VCaP (cell line): ENCODE results near the gene EBLN2.

ENCODE experiments used
- H3K27ac ChIP-seq: fragments of 450-650 bp; 2 replicates; pipeline ENCODE4 v1.5.1; 2017
- TF ChIP-seq, protein P1 (sequence below): fragments of 450-650 bp; conservative IDR thresholded peaks from 2 replicates; pipeline ENCODE4 v1.5.1; 2017; ENCODE audit warnings: mild to moderate bottlenecking, moderate library complexity

EBLN2 gene

DNA sequence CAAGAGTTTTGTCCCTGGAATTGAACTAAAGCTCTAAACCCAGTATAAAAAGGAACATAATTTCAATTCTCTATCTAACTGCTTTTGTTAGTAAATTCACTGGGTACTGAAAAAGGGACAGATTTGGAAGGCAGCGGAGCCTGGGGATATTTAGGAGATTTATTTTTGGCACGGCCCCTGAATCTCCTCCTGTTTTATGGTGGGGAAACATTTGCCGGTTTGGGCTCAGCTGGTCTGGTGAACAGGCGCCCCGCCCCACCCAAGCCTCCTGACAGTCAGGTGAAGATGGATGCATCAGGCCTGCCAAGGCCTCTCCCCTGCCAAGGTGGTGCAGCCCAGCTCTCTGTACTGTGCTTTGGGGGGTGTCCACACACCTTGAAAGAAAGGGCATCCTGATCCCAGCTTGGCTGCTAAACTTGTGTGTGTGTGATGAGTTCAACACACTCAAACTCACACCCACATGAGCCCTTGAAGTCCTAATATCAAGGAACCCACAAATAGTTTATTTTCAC lies 46.3 kb downstream of the EBLN2 start:
- TF ChIP-seq, protein P1, sequence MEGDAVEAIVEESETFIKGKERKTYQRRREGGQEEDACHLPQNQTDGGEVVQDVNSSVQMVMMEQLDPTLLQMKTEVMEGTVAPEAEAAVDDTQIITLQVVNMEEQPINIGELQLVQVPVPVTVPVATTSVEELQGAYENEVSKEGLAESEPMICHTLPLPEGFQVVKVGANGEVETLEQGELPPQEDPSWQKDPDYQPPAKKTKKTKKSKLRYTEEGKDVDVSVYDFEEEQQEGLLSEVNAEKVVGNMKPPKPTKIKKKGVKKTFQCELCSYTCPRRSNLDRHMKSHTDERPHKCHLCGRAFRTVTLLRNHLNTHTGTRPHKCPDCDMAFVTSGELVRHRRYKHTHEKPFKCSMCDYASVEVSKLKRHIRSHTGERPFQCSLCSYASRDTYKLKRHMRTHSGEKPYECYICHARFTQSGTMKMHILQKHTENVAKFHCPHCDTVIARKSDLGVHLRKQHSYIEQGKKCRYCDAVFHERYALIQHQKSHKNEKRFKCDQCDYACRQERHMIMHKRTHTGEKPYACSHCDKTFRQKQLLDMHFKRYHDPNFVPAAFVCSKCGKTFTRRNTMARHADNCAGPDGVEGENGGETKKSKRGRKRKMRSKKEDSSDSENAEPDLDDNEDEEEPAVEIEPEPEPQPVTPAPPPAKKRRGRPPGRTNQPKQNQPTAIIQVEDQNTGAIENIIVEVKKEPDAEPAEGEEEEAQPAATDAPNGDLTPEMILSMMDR: no peak

DNA sequence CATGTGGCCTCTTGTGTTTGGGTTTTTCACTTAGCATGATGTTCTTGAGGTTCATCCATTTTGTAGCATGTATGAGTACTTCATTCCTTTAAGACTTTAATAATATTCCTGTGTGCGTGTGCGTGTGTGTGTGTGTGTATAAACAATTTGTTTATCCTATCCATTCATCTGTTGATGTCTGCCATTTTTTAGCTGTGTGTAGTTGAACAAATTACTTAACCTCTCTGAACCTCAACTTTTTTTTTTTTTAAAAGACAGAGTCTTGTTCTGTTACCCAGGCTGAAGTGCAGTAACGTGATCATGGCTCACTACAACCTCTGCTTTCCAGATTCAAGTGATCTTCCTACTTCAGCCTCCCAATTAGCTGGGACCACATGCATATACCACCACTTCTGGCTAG lies 47.3 kb downstream of the EBLN2 start:
- TF ChIP-seq, protein P1: no peak
- peak overlapping the region; percentile 35 for H3K27ac ChIP-seq

More for the DNA sequence above, 46.3 kb downstream of the EBLN2 start:
- H3K27ac ChIP-seq: peak overlapping the region; percentile 35

DNA sequence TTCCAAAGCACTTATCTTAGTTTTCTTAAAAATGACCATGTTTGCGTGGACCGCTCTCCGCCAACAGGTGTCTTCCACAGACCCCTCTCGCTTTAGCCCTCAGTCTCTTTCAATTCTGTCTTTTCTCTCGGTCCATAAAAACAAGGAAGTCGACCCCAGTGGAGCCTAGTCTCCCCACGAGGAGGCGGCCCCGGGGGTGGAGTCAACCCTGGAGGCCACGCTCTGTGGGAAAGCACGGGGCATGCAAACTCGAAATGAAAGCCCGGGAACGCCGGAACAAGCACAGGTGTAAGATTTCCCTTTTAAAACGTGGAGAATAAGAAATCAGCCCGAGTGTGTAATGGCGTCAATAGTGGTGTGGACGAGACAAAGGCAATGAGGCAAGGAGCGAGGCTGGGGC lies 49.1 kb downstream of the EBLN2 start:
- H3K27ac ChIP-seq: no peak overlapping the region
- TF ChIP-seq, protein P1: no peak
